Caki2 (cell line): ENCODE data around the gene ANKRD30A. TPM values are rescaled to one million over a fixed set of nuclear protein-coding genes. Genes with fewer than 3 reads are reported as not detected.
"Not testable (repeated sequence)": the region's sequence is repeated elsewhere in the genome, so short reads cannot be mapped to it uniquely, and the experiment has no call there.

Experiments used
- DNase-seq: peaks from one replicate; pipeline ENCODE4 v3.0.0-alpha.2; 2015; ENCODE audit warnings: low read depth
- in situ Hi-C: cut with HindIII; loops from 2 replicates; pipeline ENCODE4 v1.10.0; 2016; ENCODE audit warnings: low sequenced_read_pairs, low pct_unique_long_range_greater_than_20kb, mixed read lengths
- total RNA-seq: library from RNA; depleted of rRNA; stranded (reverse); fragments of >200 nt; shearing (Covaris generic); gene quantifications from 2 replicates; pipeline ENCODE4 v1.2.3, GENCODE V29; 2014; ENCODE audit warnings: low replicate concordance

ANKRD30A gene
- total RNA-seq, 1 experiment from 2014 or later = not detected

GRCh38 chr10:37234692-37235091 is 109.3 kb downstream of the ANKRD30A start:
- in situ Hi-C loops = no loop called here
- DNase-seq = no peak

- in situ Hi-C loops = no loop called here
Measured at GRCh38 chr10:37236093-37236492, 110.7 kb downstream of the ANKRD30A start.

GRCh38 chr10:37240223-37240622 is 114.8 kb downstream of the ANKRD30A start:
- in situ Hi-C loops = no loop called here

More at GRCh38 chr10:37236093-37236492, 110.7 kb downstream of the ANKRD30A start:
- DNase-seq = no peak

GRCh38 chr10:37246637-37247036 is 121.2 kb downstream of the ANKRD30A start:
- no peak for DNase-seq
- in situ Hi-C loops = no loop called here

More at GRCh38 chr10:37240223-37240622, 114.8 kb downstream of the ANKRD30A start:
- no peak for DNase-seq

- in situ Hi-C loops, DNase-seq: not testable (repeated sequence)
Measured at GRCh38 chr10:37255837-37256236, 130.4 kb downstream of the ANKRD30A start.

GRCh38 chr10:37263304-37263703 is 137.9 kb downstream of the ANKRD30A start:
- DNase-seq = no peak

GRCh38 chr10:37268266-37268665 is 142.9 kb downstream of the ANKRD30A start:
- in situ Hi-C loops = no loop called here
- DNase-seq = no peak

More at GRCh38 chr10:37263304-37263703, 137.9 kb downstream of the ANKRD30A start:
- in situ Hi-C loops = no loop called here

GRCh38 chr10:37269554-37270256 is 144.3 kb downstream of the ANKRD30A start:
- in situ Hi-C loops = no loop called here
- DNase-seq = no peak

GRCh38 chr10:37275216-37275777 is 149.9 kb downstream of the ANKRD30A start:
- in situ Hi-C loops = no loop called here
- DNase-seq = no peak

GRCh38 chr10:37285063-37285462 is 159.7 kb downstream of the ANKRD30A start:
- DNase-seq = no peak
- in situ Hi-C loops = no loop called here

GRCh38 chr10:37289833-37290464 is 164.6 kb downstream of the ANKRD30A start:
- DNase-seq = no peak
- in situ Hi-C loops = no loop called here

GRCh38 chr10:37301271-37301670 is 175.9 kb downstream of the ANKRD30A start:
- DNase-seq = no peak
- in situ Hi-C loops = no loop called here

- no peak for DNase-seq
- in situ Hi-C loops = no loop called here
Measured at GRCh38 chr10:37304036-37304435, 178.6 kb downstream of the ANKRD30A start.

GRCh38 chr10:37314350-37314749 is 189.0 kb downstream of the ANKRD30A start:
- no peak for DNase-seq
- in situ Hi-C loops = no loop called here

- in situ Hi-C loops = no loop called here
- no peak for DNase-seq
Measured at GRCh38 chr10:37314862-37315261, 189.5 kb downstream of the ANKRD30A start.

GRCh38 chr10:37344413-37344812 is 219.0 kb downstream of the ANKRD30A start:
- in situ Hi-C loops = no loop called here
- no peak for DNase-seq

- in situ Hi-C loops = no loop called here
- DNase-seq = no peak
Measured at GRCh38 chr10:37379991-37380390, 254.6 kb downstream of the ANKRD30A start.

GRCh38 chr10:37381271-37381670 is 255.9 kb downstream of the ANKRD30A start:
- in situ Hi-C loops = no loop called here
- no peak for DNase-seq

GRCh38 chr10:37384923-37385322 is 259.5 kb downstream of the ANKRD30A start:
- in situ Hi-C loops = no loop called here
- DNase-seq = no peak
